GM21723 (cell line): ENCODE measurements around the gene URB1.

ENCODE experiments used
- ATAC-seq: cut with Tn5 transposase; IDR thresholded peaks from one replicate; pipeline ENCODE4 v1.9.1; 2021; ENCODE audit warnings: mild to moderate bottlenecking, moderate library complexity; ENCODE audit not compliant: unreplicated experiment

Gene URB1

DNA sequence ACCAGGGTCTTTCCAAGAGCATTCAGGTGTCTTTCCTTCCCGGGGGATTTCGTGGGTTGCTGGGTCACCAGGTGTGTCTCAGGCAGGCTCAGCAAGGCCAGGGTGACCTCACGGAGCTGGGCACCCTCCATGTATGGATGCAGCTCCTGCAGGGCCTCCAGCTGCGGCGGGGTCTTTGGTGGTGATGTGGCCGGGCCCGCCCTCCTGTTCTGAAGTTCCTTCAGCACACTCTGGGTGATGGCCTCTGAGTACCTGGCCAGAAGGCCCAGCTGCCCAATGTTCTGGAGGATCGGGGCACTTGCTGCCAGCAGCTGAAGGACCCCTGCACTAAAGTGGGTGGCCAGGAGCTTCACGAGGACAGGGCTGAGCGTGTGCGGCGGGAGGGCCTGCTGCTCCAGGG lies 45.5 kb downstream of the URB1 start:
- ATAC-seq = no peak

GRCh38 chr21:32346951-32347350 lies 45.9 kb downstream of the URB1 start:
- no peak for ATAC-seq

GRCh38 chr21:32340863-32341848 lies 51.7 kb downstream of the URB1 start:
- no peak for ATAC-seq

DNA sequence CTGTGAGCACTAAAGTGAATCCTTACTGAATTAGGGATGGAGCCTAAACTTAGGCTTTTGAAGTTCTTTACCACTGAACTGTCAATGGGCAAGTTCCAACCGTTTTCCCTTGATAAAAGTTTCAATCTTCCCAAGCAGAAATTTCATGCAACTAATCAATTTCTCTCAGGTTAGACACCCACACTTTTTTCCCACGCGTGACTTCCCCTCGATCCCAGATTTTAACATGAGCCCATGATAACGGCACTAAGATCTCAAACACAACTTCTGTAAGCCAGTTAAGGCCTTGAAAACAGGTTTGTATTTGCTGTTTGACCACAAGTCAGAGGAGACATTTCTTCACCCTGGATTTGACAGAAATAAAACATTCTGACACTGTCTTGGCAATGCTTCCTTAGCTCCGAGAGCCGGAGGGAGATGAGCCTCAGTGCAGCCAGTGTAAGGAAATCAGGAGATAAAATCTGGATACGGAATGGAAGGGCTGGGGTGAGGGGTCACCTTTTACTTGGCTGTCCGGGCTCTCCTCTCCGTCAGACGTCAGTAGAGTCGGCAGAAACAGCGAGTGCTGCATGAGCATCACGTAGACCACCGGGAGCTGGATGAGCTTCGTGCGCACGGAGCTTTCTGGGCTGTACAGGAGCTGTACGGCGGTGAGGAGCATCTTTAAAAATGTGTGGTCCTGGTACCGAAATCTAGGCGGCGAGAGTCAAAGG lies 54.4 kb downstream of the URB1 start:
- ATAC-seq = no peak

- no peak for ATAC-seq
Measured at GRCh38 chr21:32337206-32337605, 55.6 kb downstream of the URB1 start.

DNA sequence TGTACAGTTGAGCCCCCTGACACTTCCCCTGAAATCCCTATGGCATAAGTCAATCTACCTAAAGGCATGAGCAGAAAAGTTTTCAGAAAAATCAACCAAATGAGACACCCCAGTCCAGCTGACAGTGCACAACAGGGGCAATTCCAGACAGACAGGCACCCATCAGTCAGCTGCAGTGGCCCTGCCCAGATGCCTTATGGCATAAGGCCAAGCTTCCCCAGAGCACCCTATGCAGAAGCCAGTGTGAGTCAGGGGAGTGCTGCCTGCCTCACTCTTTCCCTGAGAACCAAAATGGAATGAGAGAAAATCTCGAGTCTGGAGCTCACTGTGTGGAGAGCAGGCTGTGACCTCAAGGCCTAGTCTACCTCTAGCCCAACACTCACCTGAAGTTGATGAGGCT lies 56.1 kb downstream of the URB1 start:
- ATAC-seq = no peak

DNA sequence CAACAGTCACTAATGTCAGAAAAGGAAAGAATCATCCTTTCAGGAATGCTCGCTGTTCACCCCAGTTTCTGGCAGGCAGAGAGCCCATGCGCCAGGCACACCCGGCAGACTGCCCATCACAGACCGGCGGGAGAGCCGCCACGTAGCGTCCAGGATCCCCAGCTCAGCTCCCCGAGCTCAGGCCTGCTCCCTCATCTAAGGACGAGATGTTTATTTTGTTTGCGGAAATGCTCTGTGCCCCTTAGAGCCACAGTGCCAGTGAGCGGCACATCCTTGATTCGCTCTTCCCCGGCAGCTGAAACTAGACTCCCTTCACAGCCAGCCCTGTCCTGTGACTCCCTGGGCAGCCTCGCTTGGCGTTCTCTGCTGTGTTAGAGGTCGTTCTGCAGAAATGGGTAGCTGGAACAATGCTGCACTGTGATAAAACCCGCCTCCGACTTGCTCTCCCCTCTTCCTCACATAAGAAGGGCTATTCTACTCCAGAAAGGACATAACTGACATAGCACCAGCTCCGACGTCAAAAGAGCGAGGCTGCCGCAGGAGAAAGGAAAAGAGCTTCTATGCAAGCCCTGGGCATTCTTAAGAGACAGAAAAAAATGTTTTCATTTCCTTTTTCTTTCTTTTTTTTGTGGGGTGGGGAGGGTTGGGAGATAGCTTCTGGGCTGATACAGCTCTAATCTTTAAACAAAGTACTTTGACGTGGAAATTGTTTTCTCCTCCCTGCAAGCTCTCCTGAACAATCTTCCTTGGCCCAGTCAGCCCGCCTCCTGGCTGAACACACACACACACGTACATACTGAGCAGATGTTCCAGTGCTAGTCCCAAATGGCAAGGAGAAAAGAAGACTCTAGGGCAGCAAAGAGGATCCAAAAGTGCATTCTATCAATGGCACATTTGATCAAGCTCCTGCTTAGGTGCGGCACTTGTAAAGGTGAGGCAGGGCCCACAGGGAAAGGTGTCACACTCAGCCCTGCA lies 56.9 kb downstream of the URB1 start:
- no peak for ATAC-seq

- no peak for ATAC-seq
Measured at GRCh38 chr21:32334980-32335531, 57.8 kb downstream of the URB1 start.

DNA sequence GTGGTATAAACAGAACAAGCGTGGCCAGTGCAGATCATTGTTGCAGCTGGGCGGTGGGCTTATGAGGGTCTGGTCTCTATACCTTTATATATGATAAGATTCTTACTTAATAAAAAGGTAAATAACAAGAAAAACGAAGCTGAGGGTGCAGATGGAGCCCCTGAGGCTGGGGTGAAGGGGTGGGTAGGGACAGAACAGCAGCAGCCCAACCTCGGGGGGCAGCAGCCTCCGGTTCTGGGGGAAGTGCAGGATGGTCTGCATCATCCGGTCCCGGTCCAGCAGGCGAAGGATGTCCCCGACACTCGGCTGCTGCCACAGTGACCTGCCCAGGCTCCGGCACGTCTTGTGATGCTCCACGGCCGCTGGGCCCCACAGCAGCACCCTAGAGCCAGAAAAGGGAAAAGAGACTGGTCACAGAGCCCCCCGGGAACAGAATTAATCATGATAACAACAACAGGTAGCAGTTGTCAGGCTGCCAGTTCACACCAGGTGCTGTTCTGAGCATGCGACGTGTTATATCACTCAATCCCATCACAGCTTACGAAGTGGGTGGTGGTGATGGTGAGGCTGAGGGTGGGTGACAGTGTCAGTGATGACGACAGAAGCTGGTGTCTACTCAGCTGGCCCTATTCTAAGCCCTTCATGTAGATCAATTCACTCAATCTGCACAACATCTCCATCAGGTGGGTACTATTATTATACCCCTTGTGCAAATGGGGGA lies 58.7 kb downstream of the URB1 start:
- ATAC-seq = no peak

- no peak for ATAC-seq
Measured at GRCh38 chr21:32332463-32332951, 60.3 kb downstream of the URB1 start.

GRCh38 chr21:32331444-32332305 lies 61.1 kb downstream of the URB1 start:
- ATAC-seq = no peak

DNA sequence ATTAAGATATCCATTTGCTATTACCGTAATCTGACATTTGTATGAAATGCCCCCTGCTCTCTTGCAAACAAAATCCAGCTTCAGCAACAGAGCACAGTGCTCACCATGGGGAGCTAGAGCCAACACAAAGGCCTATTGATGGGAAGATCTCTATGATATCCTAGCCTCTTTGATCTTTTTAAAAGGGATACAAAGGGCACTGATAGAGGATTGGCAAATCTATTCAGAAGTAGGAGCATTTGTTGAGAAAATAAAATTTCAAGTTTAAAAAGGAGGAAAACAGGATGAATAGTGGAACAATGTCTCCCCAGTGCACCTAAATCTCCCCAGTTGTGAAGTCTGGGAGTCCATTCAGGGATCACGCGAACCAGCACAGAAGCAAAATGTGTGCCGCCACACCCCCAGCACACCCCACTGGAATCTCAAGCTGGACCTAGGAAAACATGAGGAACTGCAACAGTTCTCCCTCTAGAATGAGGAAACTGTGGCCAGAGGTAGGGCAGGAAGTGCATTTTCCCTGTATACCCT lies 62.0 kb downstream of the URB1 start:
- ATAC-seq = no peak

- no peak for ATAC-seq
Measured at GRCh38 chr21:32329776-32330175, 63.0 kb downstream of the URB1 start.

GRCh38 chr21:32329331-32329730 lies 63.5 kb downstream of the URB1 start:
- no peak for ATAC-seq

DNA sequence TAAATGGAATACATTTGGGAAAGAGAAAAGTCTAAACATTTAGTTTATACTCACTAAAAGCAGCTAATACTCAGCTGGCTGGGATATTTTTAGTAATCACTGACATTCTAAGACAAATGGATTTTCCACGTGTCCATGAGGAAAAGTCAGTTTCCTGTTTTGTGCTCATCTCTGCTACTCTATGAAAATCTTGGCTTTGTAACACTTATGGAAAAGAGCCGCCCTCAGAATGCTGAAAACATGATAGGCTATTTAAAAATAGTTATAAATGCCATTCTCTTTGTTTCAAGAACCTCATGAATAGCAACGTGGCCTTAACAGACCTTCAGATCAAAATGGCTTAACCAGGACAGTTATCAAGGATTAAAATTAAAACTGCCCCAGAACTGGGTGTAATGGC lies 64.2 kb downstream of the URB1 start:
- ATAC-seq = no peak

- no peak for ATAC-seq
Measured at GRCh38 chr21:32325706-32326105, 67.1 kb downstream of the URB1 start.

DNA sequence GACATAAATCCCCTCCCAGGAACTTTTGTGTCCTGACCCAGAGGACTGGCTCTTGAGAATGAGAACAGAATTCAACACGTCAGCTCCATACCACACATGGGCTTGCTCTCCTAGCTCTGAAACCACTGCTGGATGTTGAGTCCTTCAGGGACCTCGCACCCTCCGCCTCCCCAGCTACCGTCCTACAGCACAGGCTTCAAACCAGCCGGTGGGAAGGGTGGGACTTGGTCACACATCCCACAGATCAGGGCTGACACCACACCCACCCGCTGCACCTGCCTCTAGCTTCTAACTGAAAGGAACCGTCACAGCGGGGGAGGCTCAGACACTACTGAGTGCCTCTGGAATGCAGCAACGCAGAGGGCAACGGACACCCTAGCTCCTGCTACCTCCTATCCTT lies 70.1 kb downstream of the URB1 start:
- no peak for ATAC-seq

DNA sequence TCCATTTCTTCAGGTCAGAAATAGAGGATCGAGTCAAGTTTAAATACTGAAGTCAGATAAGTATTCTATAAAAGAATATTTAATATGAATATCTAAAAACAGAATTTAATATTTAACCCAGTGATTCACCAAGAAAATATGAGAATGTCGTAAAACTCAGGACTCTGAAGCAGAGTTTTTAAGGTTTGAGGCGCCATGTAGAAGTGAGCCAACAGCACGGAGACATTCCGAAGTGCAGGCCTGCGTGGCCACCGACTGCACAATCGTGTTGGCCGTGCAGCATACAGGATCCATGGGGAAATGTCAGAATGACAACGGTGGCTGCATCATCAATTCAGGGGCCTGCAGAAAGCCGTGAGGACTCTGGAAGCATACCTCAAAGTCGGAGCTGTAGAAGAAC lies 70.7 kb downstream of the URB1 start:
- ATAC-seq = no peak

DNA sequence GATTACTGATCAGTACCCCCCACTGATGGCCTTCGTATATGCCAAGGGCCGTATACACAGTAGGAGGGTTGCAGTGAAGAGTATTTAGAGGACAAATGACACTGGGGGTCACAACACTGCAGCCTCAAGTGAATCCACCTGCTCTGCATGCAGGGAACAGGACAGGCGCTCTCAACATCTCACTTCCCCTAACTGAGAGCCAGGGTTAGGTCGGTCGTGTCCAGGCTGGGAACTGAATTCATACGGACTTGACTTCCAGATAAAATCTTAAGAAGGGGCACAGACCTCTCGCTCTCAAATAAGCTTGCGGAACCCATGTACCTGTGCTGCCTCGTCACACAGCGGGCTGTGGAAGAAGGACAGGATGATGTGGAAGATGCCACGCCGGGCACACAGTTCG lies 71.3 kb downstream of the URB1 start:
- no peak for ATAC-seq
